HEK293T (cell line): ENCODE results near the gene TSKS.

ENCODE experiments used
- ARNT ChIP-seq: fragments of 450-650 bp; IDR thresholded peaks from 2 replicates; pipeline ENCODE4 v1.6.1; 2017; ENCODE audit warnings: mild to moderate bottlenecking
- ELF4 ChIP-seq: fragments of 450-650 bp; IDR thresholded peaks from 2 replicates; pipeline ENCODE4 v1.6.1; 2017; ENCODE audit warnings: antibody characterized with exemption
- FOXA1 ChIP-seq: fragments of 450-650 bp; IDR thresholded peaks from 2 replicates; pipeline ENCODE4 v1.6.1; 2016; ENCODE audit warnings: mild to moderate bottlenecking
- FOXK2 ChIP-seq: fragments of 450-650 bp; IDR thresholded peaks from 2 replicates; pipeline ENCODE4 v1.6.1; 2016; ENCODE audit warnings: mild to moderate bottlenecking
- FOXM1 ChIP-seq: fragments of 450-650 bp; IDR thresholded peaks from 2 replicates; pipeline ENCODE4 v1.6.1; 2017; ENCODE audit warnings: mild to moderate bottlenecking, borderline replicate concordance
- NFRKB ChIP-seq: fragments of 450-650 bp; IDR thresholded peaks from 2 replicates; pipeline ENCODE4 v1.6.1; 2016; ENCODE audit warnings: mild to moderate bottlenecking, moderate library complexity
- PKNOX1 ChIP-seq: fragments of 450-650 bp; IDR thresholded peaks from 2 replicates; pipeline ENCODE4 v1.6.1; 2016
- SP1 ChIP-seq: fragments of 450-650 bp; IDR thresholded peaks from 2 replicates; pipeline ENCODE4 v1.6.1; 2017
- SUZ12 ChIP-seq: fragments of 450-650 bp; IDR thresholded peaks from 2 replicates; pipeline ENCODE4 v1.6.1; 2016; ENCODE audit warnings: mild to moderate bottlenecking

- TF ChIP-seq FOXM1 (no peak), ELF4 (no peak), ARNT (no peak), FOXK2 (no peak), NFRKB (no peak), SUZ12 (no peak), FOXA1 (no peak), PKNOX1 (no peak), SP1 (no peak)
These were observed 16.8 kb upstream of the TSKS start for GRCh38 chr19:49779731-49780555.
